ENCODE data around the gene SLC25A39. TPM values are rescaled to one million over a fixed set of nuclear protein-coding genes. Genes with fewer than 3 reads are reported as not detected.

Gene SLC25A39
- total RNA-seq, 1 donor from 2014 or later: 65.2 TPM

DNA sequence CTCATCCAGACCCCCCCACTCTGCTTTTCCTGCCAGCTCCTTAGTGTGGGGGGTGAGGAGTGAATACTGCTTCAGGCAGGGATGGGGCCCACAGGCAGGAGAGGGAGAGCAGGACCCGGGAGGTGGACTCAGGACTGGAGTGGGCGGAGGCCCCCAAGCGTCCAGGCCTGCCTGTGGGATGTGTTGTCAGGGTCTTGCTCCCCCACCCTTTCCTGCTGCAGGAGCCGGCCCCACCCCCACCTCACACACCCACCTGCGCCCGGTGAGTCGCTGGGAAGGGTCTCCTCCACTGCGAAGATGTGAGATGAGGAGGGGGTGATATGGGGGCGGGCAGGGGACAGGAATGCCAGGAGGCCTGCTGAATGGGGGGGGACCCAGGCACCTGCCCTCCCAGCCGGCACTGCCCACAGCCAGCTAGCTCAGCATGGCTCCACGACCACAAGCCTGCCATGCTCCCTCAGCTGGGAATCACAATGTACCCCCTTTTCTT, 37.9 kb upstream of the SLC25A39 start:
- no peak overlapping the region for H3K27ac ChIP-seq (ENCODE audit: low read depth, low read length)
- H3K4me3 ChIP-seq (ENCODE audit: low read length in 3 of 3): no peak overlapping the region
- peaks cover 6 to 26% (median 18%) of the 10 kb centered on the region in 3 donors for H3K27me3 ChIP-seq (ENCODE audit: control insufficient read depth in 3 of 3, insufficient read depth in 3 of 3, low read length in 3 of 3)
- H3K9me3 ChIP-seq (ENCODE audit: control insufficient read depth in 3 of 3, low read length in 3 of 3): no peaks in the 10 kb centered on the region
- H3K4me1 ChIP-seq (ENCODE audit: control insufficient read depth in 3 of 3, insufficient read depth in 3 of 3, low read length in 3 of 3): peaks cover 0 to 5% (median 0%) of the 10 kb centered on the region in 3 donors
- no peaks in the 10 kb centered on the region for H3K36me3 ChIP-seq (ENCODE audit: control insufficient read depth in 3 of 3, insufficient read depth in 3 of 3, low read length in 3 of 3)
- no peak overlapping the region for H3K9ac ChIP-seq (ENCODE audit: low read depth in 1 of 3, low read length in 3 of 3)

DNA sequence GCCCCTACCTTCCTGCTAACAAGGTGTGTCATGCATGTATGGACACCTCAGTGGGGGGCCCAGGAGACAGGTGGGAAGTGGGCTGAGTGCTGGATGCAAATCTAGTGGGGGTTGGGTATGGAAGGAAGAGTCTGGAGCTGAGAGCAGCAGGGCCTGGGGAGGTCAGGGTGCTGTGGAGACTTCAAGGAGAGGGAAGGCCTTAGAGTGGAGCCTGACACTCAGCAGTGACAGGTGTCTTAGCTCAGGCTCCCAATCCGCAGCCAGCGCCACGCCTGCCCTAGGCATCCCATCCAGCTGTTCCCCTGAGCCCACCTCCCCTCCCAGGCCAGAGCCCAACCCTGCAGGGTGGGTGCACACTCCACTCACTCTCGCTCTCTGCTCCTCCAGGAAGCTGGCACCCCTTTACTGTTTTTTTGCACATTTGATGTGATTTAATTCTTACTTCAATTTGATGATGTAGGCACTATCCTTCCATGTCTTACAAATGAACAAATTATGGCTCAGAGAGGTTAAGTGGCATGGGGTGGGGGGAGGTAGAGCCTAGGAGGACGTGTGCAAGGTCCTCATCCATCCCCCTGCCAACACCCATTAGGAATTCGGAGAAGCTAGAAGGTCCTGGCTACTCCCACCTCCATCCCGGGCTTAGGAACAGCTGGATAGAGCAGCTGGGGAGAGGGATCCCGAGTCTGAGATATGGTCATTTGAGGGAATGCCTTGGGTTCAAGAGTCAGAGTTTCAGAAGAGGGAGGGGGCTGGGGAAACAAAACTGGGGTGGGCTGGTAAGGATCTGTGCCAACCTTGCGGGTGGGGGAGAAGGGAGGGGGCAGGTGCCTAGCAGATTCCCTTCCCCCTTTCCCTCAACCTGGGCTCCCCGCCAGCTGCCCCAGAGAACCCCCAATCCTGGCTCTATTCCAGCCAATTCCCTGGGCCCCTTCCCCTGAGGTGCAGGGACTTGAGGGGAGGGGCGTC, 37.0 kb upstream of the SLC25A39 start:
- Histone ChIP-seq H3K9ac (ENCODE audit: low read depth in 1 of 3, low read length in 3 of 3) (no peak overlapping the region), H3K4me1 (ENCODE audit: control insufficient read depth in 3 of 3, insufficient read depth in 3 of 3, low read length in 3 of 3) (peaks cover 0 to 5% (median 0%) of the 10 kb centered on the region in 3 donors), H3K9me3 (ENCODE audit: control insufficient read depth in 3 of 3, low read length in 3 of 3) (no peaks in the 10 kb centered on the region), H3K27ac (ENCODE audit: low read depth, low read length) (no peak overlapping the region), H3K36me3 (ENCODE audit: control insufficient read depth in 3 of 3, insufficient read depth in 3 of 3, low read length in 3 of 3) (no peaks in the 10 kb centered on the region), H3K4me3 (ENCODE audit: low read length in 3 of 3) (no peak overlapping the region), H3K27me3 (ENCODE audit: control insufficient read depth in 3 of 3, insufficient read depth in 3 of 3, low read length in 3 of 3) (peaks cover 4 to 23% (median 18%) of the 10 kb centered on the region in 3 donors)

DNA sequence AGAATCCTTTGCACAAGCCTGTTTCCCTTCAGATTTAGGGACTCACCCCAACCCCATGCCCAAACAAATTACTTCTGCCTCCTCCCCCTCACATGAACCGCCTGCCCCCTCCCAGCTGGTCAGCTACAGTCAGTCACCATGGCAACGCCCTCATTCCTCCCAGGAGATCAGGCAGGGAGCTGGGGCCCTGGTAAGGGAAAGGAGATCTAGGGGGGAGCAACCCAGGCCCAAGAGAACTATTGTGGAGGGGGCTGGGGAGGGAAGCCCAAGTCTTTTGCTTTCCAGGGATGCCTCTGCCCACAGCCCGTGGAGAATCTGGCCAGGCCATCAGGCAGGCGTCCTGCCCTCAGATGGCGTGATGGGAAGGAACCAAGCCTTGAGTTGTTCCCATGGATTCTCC, 36.2 kb upstream of the SLC25A39 start:
- peaks cover 0 to 20% (median 18%) of the 10 kb centered on the region in 3 donors for H3K27me3 ChIP-seq (ENCODE audit: control insufficient read depth in 3 of 3, insufficient read depth in 3 of 3, low read length in 3 of 3)
- no peaks in the 10 kb centered on the region for H3K9me3 ChIP-seq (ENCODE audit: control insufficient read depth in 3 of 3, low read length in 3 of 3)
- no peak overlapping the region for H3K27ac ChIP-seq (ENCODE audit: low read depth, low read length)
- no peak overlapping the region for H3K9ac ChIP-seq (ENCODE audit: low read depth in 1 of 3, low read length in 3 of 3)
- H3K4me3 ChIP-seq (ENCODE audit: low read length in 3 of 3): no peak overlapping the region
- no peaks in the 10 kb centered on the region for H3K36me3 ChIP-seq (ENCODE audit: control insufficient read depth in 3 of 3, insufficient read depth in 3 of 3, low read length in 3 of 3)
- peaks cover 0 to 5% (median 0%) of the 10 kb centered on the region in 3 donors for H3K4me1 ChIP-seq (ENCODE audit: control insufficient read depth in 3 of 3, insufficient read depth in 3 of 3, low read length in 3 of 3)

DNA sequence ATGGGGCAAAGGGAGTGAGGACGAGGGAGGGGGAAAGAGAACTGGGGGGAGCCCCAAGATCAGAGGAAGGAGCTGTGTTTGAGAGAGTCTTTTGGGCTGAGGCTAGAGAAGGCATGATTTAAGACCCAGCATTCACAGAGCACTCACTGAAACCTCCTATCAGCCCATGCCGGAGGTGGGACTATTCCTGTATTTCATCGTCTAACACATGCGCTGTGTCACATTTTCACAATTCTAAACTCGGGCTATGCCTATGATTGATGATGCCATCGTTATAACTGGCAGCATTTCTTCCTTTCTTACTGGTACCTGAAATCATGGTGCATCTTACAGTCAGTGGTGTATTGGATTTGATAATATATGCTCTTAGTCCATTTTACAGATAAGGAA, 35.5 kb upstream of the SLC25A39 start:
- Histone ChIP-seq H3K27ac (ENCODE audit: low read depth, low read length) (no peak overlapping the region), H3K4me1 (ENCODE audit: control insufficient read depth in 3 of 3, insufficient read depth in 3 of 3, low read length in 3 of 3) (peaks cover 0 to 5% (median 0%) of the 10 kb centered on the region in 3 donors), H3K4me3 (ENCODE audit: low read length in 3 of 3) (no peak overlapping the region), H3K36me3 (ENCODE audit: control insufficient read depth in 3 of 3, insufficient read depth in 3 of 3, low read length in 3 of 3) (no peaks in the 10 kb centered on the region), H3K9me3 (ENCODE audit: control insufficient read depth in 3 of 3, low read length in 3 of 3) (no peaks in the 10 kb centered on the region), H3K9ac (ENCODE audit: low read depth in 1 of 3, low read length in 3 of 3) (no peak overlapping the region), H3K27me3 (ENCODE audit: control insufficient read depth in 3 of 3, insufficient read depth in 3 of 3, low read length in 3 of 3) (peaks cover 0 to 21% (median 18%) of the 10 kb centered on the region in 3 donors)

DNA sequence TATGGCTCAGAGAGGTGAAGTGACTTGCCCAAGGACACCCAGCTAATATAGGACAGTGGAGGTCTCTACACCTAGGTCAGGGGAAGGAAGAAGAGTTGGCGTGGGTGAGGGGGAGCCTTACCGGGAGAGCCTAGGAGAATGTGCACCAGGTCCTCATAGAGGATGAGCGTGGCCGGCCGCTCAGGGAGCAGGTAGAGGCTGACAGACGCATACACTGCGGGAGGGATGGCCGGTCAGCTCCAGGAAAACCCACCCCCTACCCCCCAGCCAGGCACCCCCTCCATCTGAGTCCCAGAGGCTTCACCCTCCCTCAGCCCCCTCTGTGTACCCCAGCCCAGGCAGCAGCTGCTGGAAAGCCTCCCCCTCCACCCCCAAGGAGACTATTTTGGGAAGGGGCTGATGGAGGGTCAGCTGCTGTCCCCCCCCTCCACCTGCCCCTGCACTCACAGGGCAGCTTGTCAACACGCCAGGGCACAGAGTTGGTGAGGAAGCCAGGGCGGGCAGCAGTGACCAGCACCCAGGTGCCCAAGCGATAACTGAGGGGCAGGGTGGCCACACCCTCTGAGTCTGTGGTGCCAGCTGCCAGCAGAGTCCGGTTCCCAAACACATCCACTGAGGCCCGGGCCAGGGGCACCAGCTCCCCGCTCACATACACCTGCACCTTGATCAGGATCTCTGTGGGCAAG, 35.0 kb upstream of the SLC25A39 start:
- Histone ChIP-seq H3K4me1 (ENCODE audit: control insufficient read depth in 3 of 3, insufficient read depth in 3 of 3, low read length in 3 of 3) (peaks cover 0 to 5% (median 0%) of the 10 kb centered on the region in 3 donors), H3K27ac (ENCODE audit: low read depth, low read length) (no peak overlapping the region), H3K4me3 (ENCODE audit: low read length in 3 of 3) (no peak overlapping the region), H3K36me3 (ENCODE audit: control insufficient read depth in 3 of 3, insufficient read depth in 3 of 3, low read length in 3 of 3) (no peaks in the 10 kb centered on the region), H3K27me3 (ENCODE audit: control insufficient read depth in 3 of 3, insufficient read depth in 3 of 3, low read length in 3 of 3) (peaks cover 0 to 20% (median 18%) of the 10 kb centered on the region in 3 donors), H3K9me3 (ENCODE audit: control insufficient read depth in 3 of 3, low read length in 3 of 3) (no peaks in the 10 kb centered on the region), H3K9ac (ENCODE audit: low read depth in 1 of 3, low read length in 3 of 3) (no peak overlapping the region)

DNA sequence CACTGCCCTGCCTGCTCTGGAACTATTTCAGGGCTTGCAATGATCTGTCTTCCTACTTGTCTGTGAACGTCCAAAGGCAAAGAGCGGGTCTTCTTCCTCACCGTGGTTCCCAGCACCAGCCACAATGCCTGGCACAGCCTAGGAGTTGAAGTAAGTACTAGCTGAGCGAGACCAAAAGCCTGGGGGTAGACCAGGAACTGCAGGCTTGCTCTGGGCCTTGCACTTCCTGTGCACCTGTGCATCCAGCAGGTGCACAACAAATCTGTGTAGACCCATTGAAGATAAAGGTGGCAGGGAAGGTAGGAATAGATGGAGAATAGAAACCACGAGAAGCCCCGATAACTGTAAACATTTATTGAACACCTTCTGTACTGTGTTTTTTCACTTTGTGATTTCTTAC, 34.4 kb upstream of the SLC25A39 start:
- Histone ChIP-seq H3K36me3 (ENCODE audit: control insufficient read depth in 3 of 3, insufficient read depth in 3 of 3, low read length in 3 of 3) (no peaks in the 10 kb centered on the region), H3K9me3 (ENCODE audit: control insufficient read depth in 3 of 3, low read length in 3 of 3) (no peaks in the 10 kb centered on the region), H3K27ac (ENCODE audit: low read depth, low read length) (no peak overlapping the region), H3K9ac (ENCODE audit: low read depth in 1 of 3, low read length in 3 of 3) (no peak overlapping the region), H3K27me3 (ENCODE audit: control insufficient read depth in 3 of 3, insufficient read depth in 3 of 3, low read length in 3 of 3) (peaks cover 0 to 19% (median 18%) of the 10 kb centered on the region in 3 donors), H3K4me3 (ENCODE audit: low read length in 3 of 3) (no peak overlapping the region), H3K4me1 (ENCODE audit: control insufficient read depth in 3 of 3, insufficient read depth in 3 of 3, low read length in 3 of 3) (peaks cover 0 to 4% (median 0%) of the 10 kb centered on the region in 3 donors)

DNA sequence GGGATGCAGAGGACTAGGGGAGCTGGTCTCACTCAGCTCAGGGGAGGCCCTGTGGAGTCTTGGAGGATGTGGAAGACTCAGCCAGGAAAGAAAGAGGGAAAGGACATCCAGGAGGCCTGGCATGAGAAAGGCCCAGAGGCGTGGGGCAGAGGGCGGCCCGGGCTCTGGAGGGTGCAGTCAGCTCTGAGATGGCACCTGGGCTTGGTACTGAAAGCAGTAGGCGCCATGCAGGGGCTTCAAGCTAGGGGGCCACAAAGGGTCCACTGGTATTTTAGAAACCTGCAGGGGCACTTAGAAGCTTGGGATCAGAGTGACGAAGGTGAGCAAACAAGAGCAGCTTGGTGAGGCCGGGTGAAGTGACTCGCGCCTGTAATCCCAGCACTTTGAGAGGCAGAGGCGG, 33.4 kb upstream of the SLC25A39 start:
- peaks cover 0 to 2% (median 0%) of the 10 kb centered on the region in 3 donors for H3K4me1 ChIP-seq (ENCODE audit: control insufficient read depth in 3 of 3, insufficient read depth in 3 of 3, low read length in 3 of 3)
- no peak overlapping the region for H3K9ac ChIP-seq (ENCODE audit: low read depth in 1 of 3, low read length in 3 of 3)
- H3K9me3 ChIP-seq (ENCODE audit: control insufficient read depth in 3 of 3, low read length in 3 of 3): no peaks in the 10 kb centered on the region
- no peak overlapping the region for H3K27ac ChIP-seq (ENCODE audit: low read depth, low read length)
- H3K4me3 ChIP-seq (ENCODE audit: low read length in 3 of 3): no peak overlapping the region
- H3K27me3 ChIP-seq (ENCODE audit: control insufficient read depth in 3 of 3, insufficient read depth in 3 of 3, low read length in 3 of 3): peaks cover 0 to 18% (median 18%) of the 10 kb centered on the region in 3 donors
- peaks cover 0 to under 1% (median 0%) of the 10 kb centered on the region in 3 donors for H3K36me3 ChIP-seq (ENCODE audit: control insufficient read depth in 3 of 3, insufficient read depth in 3 of 3, low read length in 3 of 3)

DNA sequence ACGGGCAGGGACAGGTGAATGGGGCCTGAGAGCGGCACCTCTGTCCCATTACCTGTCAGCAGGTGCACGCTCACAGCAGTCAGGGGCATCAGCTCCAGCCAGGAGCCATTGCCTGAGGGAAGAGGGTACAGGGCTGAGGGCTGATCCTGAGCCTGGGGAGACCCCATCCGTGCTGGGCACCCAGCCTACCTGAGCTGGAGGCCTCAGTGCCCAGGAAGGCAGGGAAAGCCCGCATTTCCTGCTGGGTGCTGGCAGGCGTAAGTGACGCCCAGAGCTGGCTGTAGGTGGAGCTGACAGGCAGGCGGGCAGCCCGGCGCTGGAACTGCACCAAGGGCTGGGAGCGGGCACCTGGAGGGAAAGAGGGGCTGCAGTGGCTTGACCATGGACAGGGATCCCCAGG, 31.6 kb upstream of the SLC25A39 start:
- H3K9ac ChIP-seq (ENCODE audit: low read depth in 1 of 3, low read length in 3 of 3): no peak overlapping the region
- no peak overlapping the region for H3K27ac ChIP-seq (ENCODE audit: low read depth, low read length)
- H3K36me3 ChIP-seq (ENCODE audit: control insufficient read depth in 3 of 3, insufficient read depth in 3 of 3, low read length in 3 of 3): peaks cover 16 to 19% (median 17%) of the 10 kb centered on the region in 3 donors
- no peaks in the 10 kb centered on the region for H3K9me3 ChIP-seq (ENCODE audit: control insufficient read depth in 3 of 3, low read length in 3 of 3)
- H3K4me3 ChIP-seq (ENCODE audit: low read length in 3 of 3): no peak overlapping the region
- H3K27me3 ChIP-seq (ENCODE audit: control insufficient read depth in 3 of 3, insufficient read depth in 3 of 3, low read length in 3 of 3): peaks cover 0 to 14% (median 8%) of the 10 kb centered on the region in 3 donors
- H3K4me1 ChIP-seq (ENCODE audit: control insufficient read depth in 3 of 3, insufficient read depth in 3 of 3, low read length in 3 of 3): no peaks in the 10 kb centered on the region

DNA sequence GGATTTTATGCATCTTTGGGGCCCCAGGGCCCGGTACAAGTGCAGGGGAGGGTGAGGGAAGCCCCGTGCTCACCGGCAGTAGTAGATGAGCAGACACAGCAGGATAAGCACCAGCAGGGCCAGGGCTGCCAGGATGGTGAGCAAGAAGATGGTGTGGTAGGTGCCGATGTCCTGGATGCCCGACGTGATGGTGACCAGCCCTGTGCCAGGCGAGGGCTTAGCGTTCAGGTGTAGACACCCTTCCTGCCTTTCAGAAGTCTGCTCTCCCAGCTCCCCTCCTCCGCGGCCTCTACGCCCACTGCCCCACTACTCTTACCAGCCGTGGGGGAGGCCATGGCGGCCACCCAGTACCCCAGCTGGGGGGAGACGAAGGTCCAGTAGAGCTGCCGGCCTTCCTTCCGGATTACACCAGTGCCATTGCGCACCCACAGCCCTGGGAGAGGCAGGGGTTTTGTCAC, 31.0 kb upstream of the SLC25A39 start:
- Histone ChIP-seq H3K4me1 (ENCODE audit: control insufficient read depth in 3 of 3, insufficient read depth in 3 of 3, low read length in 3 of 3) (no peaks in the 10 kb centered on the region), H3K36me3 (ENCODE audit: control insufficient read depth in 3 of 3, insufficient read depth in 3 of 3, low read length in 3 of 3) (peaks cover 22 to 24% (median 22%) of the 10 kb centered on the region in 3 donors), H3K27ac (ENCODE audit: low read depth, low read length) (no peak overlapping the region)

More for the DNA sequence above, 31.0 kb upstream of the SLC25A39 start:
- no peak overlapping the region for H3K4me3 ChIP-seq (ENCODE audit: low read length in 3 of 3)
- H3K9me3 ChIP-seq (ENCODE audit: control insufficient read depth in 3 of 3, low read length in 3 of 3): no peaks in the 10 kb centered on the region
- H3K9ac ChIP-seq (ENCODE audit: low read depth in 1 of 3, low read length in 3 of 3): no peak overlapping the region
- H3K27me3 ChIP-seq (ENCODE audit: control insufficient read depth in 3 of 3, insufficient read depth in 3 of 3, low read length in 3 of 3): peaks cover 0 to 10% (median 4%) of the 10 kb centered on the region in 3 donors
